GM18519 (cell line): ENCODE data around the gene WDR49.

Source experiments
- ATAC-seq: cut with Tn5 transposase; IDR thresholded peaks from one replicate; pipeline ENCODE4 v1.9.1; 2021; ENCODE audit warnings: mild to moderate bottlenecking, moderate library complexity; ENCODE audit not compliant: unreplicated experiment, low FRiP score

Gene WDR49

DNA sequence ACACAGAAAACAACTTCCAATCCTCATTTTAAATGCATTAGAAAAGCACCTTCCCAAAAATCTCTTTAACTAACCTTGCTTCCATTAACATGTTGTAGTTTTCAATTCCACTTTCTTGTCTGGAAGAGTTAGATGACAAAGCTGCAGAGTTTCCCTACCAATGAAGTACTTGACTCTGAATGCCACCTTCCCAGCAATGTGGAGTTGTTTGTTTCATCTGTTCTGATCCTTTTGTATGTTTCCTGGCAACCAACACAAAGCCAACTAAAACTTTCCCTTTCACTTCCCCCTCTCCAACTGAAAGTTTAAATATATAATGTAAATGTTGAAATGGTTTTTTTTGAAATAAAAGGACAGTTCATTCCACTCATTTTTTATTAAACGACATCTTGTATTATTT, at the start of gene WDR49:
WDR49 (minus strand) TSS at position 183 of the 400 bp plus-strand sequence. CDS start 517 bp downstream, outside the sequence.
- no peak for ATAC-seq

DNA sequence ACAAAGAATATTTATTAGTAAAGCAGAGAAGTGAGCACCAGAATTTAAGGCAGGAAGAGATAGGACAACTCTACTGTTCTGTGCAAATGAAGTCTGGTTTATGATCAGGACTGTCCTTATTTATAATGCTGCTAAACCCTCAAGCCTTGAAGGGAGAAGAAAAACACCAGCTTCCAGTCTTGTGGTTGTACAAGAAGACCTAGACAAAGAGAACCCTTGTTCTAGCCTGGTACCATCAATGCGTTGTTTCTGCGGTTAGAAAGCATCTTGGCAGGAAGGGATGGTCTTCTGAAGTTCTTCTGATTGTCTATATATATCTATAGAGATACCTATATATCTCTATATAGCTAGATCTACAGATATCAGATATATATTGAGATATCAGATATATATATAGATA, 47.2 kb upstream of the WDR49 start:
- ATAC-seq: no peak

DNA sequence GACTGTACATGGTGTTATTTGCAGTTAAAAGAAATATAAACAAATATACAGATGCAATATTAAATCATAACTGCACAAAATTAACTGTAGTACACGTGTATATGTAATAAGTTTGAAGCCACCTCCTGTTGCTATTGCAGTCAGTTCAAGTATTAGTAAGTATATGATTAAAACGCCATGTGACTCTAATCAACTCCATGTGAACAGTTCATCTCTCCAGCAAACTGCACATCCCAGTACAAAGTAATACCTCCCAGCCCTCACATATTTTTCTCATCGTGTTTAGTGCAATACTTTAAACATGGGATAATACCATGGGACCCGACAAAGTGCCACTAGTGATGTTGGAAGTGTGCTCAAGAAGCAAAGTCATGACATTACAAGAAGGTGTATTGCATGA, 46.3 kb upstream of the WDR49 start:
- ATAC-seq: no peak

DNA sequence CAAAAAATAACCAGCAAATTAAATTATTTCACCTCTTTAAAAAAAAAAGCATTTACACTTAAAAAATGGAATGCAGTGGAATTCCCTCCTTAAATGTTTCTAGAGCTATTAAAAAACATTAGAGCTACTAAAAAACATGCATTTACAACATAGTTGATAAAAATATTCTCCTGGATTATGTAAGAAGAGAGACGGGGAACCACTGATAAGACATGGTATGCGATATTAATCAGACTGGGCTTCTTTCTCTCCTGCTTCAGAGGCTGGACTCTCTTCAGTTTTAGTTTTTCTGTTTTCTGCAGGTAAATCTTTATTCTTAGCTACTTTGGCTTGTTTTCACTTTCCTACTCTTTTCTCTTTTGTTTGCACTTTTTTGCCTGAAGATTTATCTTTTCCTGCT, 40.4 kb upstream of the WDR49 start:
- ATAC-seq: no peak

DNA sequence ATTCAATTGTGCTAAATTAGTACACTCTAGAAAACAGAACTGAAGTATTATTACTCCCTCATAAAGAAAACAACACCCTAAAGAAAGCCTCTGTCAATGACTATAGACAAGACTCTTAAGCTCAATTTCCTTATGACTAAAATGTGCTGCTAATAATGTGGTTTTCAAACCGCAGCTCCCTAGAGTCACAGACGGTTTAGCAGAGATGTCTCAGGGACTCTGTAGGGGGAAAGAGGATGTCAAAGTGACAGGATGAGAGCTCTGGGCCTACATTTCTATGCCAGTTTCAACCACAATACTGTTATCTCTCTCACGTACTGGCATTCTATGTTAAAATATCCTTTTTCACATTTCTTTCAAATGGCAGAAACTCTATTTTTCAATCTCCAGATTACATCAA, 37.6 kb upstream of the WDR49 start:
- peak; percentile 100 for ATAC-seq

DNA sequence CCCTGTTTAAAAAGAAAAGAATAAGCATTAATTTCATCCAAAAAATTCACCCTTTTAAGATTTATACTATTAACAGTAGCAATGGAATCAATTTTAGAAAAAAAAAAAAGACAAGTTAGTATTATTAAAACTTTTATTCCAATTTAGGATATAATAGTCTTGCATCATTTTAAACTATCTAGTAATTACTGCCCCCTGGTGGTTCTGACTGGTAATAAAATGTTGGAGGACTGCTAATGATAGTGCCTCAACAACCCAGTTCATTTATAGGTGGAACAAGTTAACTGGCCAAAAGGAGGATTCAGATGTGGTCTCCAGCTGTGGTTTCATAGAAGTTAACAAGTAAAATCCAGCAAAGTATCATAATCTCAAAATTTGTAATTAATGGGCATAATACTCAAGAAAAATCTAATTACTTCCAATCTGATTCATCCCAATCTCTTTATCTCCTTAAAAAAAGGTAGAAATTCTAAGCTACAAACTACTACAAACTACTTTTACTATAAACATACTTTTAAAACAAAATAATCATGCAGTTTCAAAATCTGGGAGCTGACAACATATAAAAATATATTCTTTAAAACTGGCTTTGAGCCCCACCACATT, 30.7 kb upstream of the WDR49 start:
- peak; percentile 64 for ATAC-seq

DNA sequence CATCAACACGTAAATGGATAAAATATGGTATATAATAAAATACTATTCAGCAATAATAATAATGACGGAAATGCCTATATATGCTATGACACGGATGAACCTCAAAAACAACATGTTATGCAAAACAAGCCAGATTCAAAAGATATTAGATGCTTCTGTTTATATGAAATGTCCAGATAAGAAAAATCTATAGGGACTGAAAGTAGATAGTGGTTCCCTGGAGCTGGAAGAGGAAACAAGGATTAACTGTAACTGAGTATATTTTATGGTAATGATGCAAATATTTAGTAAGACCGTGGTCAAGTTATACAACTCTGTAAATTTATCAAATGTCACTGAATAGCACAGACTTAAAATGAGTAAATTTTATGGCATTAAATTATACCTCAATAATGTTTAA, 25.8 kb upstream of the WDR49 start:
- ATAC-seq: no peak

DNA sequence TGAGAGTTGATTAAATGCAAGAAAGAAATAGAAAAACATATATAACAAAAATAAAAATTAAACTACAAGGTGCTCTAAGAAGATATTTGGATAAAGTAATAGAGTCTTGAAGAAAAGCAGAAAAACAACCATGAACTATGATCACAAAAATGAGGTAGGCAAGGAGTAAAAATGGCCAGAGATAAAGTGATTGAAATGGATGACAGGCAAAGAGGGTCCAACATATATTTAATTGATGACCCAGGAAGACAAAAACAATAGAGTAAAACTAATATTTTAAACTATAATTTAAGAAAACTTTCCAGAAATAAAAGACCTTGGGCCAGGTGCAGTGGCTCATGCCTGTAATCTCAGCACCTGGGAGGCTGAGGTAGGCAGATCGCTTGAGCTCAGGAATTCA, 22.1 kb upstream of the WDR49 start:
- no peak for ATAC-seq

DNA sequence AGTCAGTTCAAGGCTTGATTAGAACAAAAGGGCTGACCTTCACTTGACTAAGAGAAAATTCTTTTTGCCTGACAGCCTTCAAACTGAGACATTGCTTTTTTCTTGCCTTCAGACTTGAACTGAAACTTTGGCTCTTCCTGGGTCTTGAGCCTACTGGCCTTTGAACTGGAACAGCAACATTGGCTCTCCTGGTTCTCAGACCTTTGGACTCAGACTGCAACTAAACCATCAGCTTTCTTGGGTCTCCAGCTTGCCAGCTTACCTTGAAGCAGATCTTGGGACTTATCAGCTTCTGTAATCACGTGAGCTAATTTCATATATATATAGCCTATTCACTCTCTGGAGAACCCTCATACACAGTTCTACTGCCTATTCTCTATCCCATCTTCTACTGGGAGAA, 19.5 kb upstream of the WDR49 start:
- ATAC-seq: no peak

DNA sequence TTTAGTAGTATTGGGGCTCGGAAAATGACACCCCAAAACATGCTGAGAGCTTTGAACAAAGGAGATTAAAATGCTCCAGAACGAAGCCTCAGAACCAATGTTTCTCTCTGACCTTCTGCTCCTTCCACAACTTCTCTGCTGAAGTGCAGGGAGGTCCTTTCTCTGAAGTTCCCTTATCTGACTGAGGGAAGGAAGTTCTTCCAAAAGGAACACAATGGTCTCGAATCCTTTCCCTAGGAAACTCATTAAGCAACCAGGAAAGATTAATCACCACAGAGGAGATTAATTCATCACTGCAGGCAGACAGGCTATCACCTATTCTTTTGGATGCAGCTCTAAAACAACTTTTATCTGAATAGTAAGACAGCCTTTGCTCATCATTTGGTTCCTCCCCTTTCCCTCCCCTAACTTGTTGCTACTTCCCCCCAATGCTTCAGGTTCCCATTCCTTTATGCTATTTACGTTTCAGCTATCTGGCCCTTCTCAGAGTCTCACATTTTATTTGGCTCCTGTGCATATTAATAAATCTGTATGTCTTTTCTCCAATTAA, 18.2 kb upstream of the WDR49 start:
- no peak for ATAC-seq

DNA sequence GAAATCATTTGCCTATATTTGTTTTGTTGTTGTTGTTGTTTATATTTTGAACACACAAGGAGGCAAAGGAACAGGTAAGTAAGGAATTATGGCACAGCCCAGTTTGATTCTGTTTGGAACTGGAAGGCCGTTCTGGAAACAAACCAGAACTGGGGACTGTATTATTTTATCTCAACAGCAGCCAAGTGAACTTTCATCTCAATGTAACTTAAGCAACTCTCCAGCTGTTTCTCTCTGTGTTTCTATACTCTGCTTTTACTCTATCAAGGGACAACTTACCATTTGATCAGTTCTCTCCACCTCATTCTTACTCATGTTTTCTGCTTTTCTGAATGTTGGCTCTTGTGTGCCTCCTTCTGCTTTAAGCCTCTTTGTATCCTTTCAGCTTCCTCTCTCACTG, 16.0 kb upstream of the WDR49 start:
- no peak for ATAC-seq

DNA sequence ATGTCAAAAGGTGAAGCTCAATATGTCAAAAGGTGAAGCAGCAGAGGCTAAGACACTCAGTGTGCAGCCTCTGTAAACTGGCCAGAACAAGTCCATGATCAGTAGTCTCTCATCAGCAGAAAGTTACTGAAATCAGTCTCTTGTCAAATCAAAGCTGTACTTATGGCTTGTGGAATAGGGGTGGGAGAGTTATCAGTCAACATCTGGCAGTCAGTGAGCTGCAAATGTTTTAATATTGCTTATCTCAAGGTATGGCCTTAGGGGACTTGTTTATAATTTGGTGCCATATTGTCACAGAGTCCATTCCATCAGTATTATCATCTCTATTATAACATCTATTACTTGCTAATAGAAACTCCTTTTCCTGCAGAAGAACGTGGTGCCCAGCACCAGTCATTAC, 14.9 kb upstream of the WDR49 start:
- no peak for ATAC-seq

DNA sequence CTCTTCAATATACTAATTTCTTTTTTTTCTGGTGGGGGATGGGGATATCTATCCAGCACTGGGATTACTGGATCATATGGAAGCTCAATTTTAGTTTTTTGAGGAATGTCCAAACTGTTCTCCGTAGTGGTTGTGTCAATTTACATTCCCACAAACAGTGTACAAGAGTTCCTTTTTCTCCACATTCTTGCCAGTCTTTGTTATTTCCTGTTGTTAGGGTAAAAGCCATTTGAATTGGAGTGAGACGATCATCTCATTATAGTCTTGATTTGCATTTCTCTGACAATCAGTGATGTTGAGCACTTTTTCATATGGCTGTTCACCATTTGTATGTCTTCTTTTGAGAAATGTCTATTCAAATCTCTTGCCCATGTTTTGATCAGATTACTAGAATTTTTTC, 12.8 kb upstream of the WDR49 start:
- ATAC-seq: no peak

DNA sequence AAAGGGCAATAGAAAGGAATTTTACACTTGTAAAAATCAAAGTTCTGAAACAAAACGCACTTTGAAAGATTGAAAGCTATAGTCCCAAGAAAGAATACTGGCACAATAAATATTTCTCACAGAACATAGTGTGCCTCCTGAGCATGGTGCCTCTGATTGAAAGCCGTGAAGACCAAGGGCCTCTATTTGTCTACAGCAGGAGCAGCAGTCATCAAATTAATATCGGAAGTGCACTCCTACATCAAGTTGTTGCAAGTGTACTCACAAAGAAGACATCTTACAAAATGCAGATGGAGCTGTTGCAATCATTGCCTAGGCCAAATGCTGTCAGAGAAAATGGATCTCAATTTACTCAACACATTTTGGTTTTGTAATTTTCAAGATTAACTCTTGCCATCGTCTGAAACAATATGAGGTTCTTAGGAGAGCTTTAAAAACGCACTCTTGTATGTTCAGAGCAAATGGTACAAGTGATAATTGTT, 9.2 kb upstream of the WDR49 start:
- no peak for ATAC-seq

DNA sequence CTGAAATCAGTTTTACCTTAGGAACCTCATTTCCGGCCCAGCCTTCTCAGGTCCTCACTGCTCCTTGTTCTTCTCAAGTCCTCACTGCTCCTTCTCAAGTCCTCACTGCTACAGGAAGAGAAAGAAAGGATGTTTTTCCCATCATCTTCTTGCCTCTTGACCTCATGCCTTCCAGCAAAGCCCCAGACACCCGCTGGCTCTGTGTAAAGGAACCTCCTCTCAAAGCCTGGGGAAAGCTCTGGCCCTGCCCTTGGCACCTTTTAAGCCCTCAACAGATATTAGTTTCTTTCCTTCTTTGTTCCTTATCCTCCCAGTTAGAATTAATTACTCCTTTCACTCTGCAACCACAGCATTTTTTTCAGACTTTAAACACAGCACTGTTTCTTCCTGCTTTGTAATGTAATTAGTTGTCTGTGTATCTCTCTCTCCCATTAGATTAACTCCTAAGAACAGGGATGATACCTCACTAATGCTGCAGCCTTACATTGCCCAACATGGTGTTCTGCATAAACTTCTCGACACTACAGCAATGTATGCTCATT, 4.0 kb upstream of the WDR49 start:
- no peak for ATAC-seq

DNA sequence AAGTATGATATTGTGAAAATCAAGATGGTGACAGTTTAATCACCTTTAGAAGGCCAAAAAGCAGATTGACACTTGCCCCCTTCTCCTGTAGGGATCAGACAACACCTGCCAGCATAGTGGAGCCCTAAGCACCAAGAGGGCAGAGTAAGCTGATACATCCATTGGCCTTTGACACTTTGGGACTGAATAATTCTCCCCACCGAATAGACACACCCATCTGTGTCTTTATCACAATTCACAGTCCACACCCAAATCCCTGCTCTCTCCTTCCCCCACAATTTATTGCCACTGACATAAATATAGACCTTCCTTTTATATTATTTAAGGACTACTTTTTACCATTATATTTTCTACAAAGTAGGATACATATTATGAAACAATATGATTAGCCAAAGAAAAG, 3.1 kb upstream of the WDR49 start:
- ATAC-seq: no peak

DNA sequence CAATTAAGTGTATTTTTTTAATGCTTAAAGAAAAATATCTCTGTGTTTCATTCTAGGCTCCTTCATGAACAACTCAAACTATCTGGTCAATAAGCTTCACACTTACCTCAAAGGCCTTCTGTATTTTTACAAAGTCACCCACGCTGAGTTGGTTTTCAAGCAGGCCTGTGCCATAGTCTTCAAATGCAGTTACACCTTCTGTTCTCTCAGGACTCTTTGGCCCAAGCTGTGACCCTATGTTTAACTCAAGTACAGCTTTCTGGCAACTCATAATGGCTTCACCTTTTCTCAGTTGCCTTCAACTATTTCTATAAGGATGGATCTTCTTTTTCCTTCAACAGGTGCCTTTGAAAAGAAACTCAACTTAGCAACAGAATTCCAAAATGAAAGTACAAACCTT, 587 bp downstream of the WDR49 start:
- ATAC-seq: no peak

DNA sequence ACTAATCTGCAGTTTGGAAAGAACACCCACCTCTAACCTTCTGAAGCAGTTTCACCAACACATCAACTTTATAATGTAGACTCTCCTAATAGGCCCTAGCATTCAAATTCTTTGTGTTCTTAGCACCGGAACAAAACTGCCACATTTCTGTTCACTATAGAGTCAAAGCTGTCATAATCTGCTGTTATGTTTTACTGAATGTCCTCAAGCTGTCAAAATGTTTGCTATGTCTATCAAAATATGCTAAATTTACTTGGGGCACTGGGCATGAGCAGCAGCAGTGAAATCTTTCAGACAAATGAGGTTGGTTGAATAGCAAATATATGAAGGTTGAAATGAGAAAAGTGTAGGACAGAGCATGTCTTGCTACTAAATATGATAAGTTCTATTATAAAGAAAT, 1.9 kb downstream of the WDR49 start:
- no peak for ATAC-seq

DNA sequence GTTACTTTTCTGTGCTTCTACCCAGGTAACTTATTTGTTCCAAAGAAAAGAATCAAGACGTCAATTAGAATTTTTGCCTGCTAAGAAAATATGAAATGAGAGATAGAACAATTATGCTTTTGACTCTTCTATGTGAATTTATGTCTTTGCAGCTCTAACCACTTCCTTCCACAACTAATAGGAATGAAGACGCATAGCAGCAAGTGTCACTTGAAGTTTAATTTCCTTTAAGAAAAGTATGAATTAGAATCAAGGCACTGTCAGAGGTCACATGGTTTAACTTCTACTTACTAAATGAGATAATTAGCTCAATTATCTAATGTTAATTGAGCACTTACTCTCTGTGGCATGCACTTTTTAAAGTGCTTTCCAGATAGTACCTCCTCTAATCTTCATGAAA, 3.3 kb downstream of the WDR49 start:
- no peak for ATAC-seq

DNA sequence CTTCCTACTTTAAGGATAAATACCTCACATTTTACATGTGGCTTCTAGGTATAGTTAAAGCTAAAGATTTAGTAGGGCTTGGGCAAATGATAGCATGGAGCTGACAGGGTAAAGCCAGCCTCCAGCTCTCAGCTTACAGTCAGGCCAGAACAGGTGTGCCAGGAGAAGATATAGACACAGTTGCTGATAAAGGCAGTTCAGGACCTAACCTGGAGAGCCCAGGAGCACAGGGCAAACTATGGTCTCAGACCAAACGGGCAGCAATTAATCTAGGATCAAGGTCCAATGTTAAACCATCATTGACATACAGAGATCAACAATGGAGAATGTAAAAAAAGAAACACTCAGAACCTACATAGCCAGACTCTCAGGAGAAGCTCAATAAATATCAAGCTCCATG, 4.0 kb downstream of the WDR49 start:
- no peak for ATAC-seq

DNA sequence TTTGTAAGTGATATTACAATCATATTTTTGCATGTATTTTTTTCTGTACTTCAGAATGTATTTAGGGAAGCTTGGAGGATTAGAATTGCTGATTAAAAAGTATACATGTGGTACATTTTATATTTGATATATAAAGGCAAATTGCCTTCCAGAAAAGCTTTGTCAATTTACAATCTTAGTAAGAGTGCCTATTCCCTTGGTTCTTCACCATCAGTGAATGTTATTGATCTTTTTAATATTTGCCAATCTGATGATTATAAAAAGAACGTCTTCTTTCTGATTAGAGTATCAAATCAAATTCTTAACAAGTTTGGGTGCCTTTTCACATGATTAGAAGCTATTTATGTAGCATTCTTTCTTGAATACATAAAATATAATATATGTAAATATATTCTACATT, 9.1 kb downstream of the WDR49 start:
- ATAC-seq: no peak

DNA sequence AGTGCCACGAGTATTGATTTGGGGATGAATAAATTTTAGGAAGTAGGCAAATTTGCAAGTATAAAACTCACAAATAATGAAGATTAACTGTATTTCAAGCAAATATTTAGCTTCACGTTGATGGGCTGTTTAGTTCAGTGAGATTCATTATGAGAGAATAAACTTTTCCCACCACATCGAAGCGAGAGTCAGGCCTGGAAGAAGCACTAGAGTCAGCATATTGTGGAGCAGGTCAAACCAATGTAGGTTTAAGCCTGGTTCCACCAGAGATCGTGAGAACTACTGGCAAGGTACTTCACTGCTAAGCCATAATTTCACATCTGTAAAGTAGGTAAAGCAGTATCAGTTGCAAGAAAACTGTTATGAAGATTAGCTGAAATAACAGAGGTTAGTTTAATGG, 22.3 kb downstream of the WDR49 start:
- no peak for ATAC-seq
